HepG2 (cell line): ENCODE results near the gene POLG2. TPM values are rescaled to one million over a fixed set of nuclear protein-coding genes. Genes with fewer than 3 reads are reported as not detected.

Experiments used
- ATF1 ChIP-seq: IDR thresholded peaks from 2 replicates; pipeline ENCODE4 v1.6.1; 2016; ENCODE audit warnings: mild to moderate bottlenecking, control low read depth
- CHD2 ChIP-seq: IDR thresholded peaks from 2 replicates; pipeline ENCODE4 v1.6.1; 2011; ENCODE audit warnings: low read depth, low read length, improper control_type of control experiment
- CREBL2 ChIP-seq: sonication (generic); formaldehyde crosslinking; IDR thresholded peaks from 2 replicates; pipeline ENCODE4 v1.8.1; 2023; ENCODE audit warnings: missing genetic modification reagents, mild to moderate bottlenecking, borderline replicate concordance
- ELF1 ChIP-seq: sonication (generic); formaldehyde crosslinking; IDR thresholded peaks from 2 replicates; pipeline ENCODE4 v1.4.0; 2020; ENCODE audit warnings: missing genetic modification reagents
- FLYWCH1 ChIP-seq: sonication (generic); formaldehyde crosslinking; IDR thresholded peaks from 2 replicates; pipeline ENCODE4 v1.8.1; 2023; ENCODE audit warnings: mild to moderate bottlenecking, missing genetic modification reagents
- FOXK2 ChIP-seq: fragments of 450-650 bp; IDR thresholded peaks from 2 replicates; pipeline ENCODE4 v1.6.1; 2016
- GABPB1 ChIP-seq: IDR thresholded peaks from 2 replicates; pipeline ENCODE4 v1.6.1; 2016; ENCODE audit warnings: mild to moderate bottlenecking, missing genetic modification reagents, moderate library complexity, missing compliant biosample characterization
- HCFC1 ChIP-seq: fragments of 150-350 bp; IDR thresholded peaks from 2 replicates; pipeline ENCODE4 v1.6.1; 2014; ENCODE audit warnings: low read depth, low read length
- HOXA5 ChIP-seq: sonication (generic); formaldehyde crosslinking; IDR thresholded peaks from 2 replicates; pipeline ENCODE4 v1.4.0; 2020; ENCODE audit warnings: missing genetic modification reagents
- IKZF5 ChIP-seq: IDR thresholded peaks from 2 replicates; pipeline ENCODE4 v1.6.1; 2018; ENCODE audit warnings: missing genetic modification reagents, mild to moderate bottlenecking, missing compliant biosample characterization
- POLR2AphosphoS5 ChIP-seq: IDR thresholded peaks from 2 replicates; pipeline ENCODE4 v1.6.1; 2012; ENCODE audit warnings: low read depth, low read length
- SMYD3 ChIP-seq: sonication (generic); formaldehyde crosslinking; IDR thresholded peaks from 2 replicates; pipeline ENCODE4 v1.8.1; 2023; ENCODE audit warnings: mild to moderate bottlenecking, missing genetic modification reagents
- SOX13 ChIP-seq, 3 experiments: fragments of 450-650 bp in 1 of 3; sonication (generic) in 1 of 3; formaldehyde crosslinking in 1 of 3; IDR thresholded peaks in 2 of 3; conservative IDR thresholded peaks in 1 of 3; 2 replicates each; pipeline versions ENCODE4 v1.5.0 to v1.6.1; 2016 to 2020; ENCODE audit warnings: antibody characterized with exemption in 1 of 3, mild to moderate bottlenecking in 1 of 3, missing compliant biosample characterization in 1 of 3, missing genetic modification reagents in 1 of 3, moderate library complexity in 1 of 3
- TMF1 ChIP-seq: sonication (generic); formaldehyde crosslinking; IDR thresholded peaks from 2 replicates; pipeline ENCODE4 v1.8.1; 2022; ENCODE audit warnings: low read depth, missing genetic modification reagents
- ZNF142 ChIP-seq: sonication (generic); formaldehyde crosslinking; IDR thresholded peaks from 2 replicates; pipeline ENCODE4 v1.4.0; 2020; ENCODE audit warnings: missing genetic modification reagents
- ZNF484 ChIP-seq: sonication (generic); formaldehyde crosslinking; IDR thresholded peaks from 2 replicates; pipeline ENCODE4 v1.5.1; 2020; ENCODE audit warnings: mild to moderate bottlenecking, low read depth, missing genetic modification reagents, borderline replicate concordance
- ZNF552 ChIP-seq: sonication (generic); formaldehyde crosslinking; IDR thresholded peaks from 2 replicates; pipeline ENCODE4 v1.9.0; 2022; ENCODE audit warnings: missing genetic modification reagents, mild to moderate bottlenecking, borderline replicate concordance
- polyA plus RNA-seq, 8 experiments: library from polyadenylated mRNA; depleted of rRNA in 3 of 8; stranded (reverse) in 7 of 8; unstranded in 1 of 8; fragments of >200 nt; fragmentation: Illumina TruSeq in 4 of 8; extraction: Trizol in 4 of 8; gene quantifications; 2 replicates each; pipeline versions ENCODE4 v1.2.1 to v1.2.3, GENCODE V29; 2011 to 2016; ENCODE audit warnings: low read depth in 4 of 8, missing spikeins in 1 of 8, mixed read lengths in 1 of 8; ENCODE audit not compliant: insufficient read depth in 1 of 8
- total RNA-seq, 5 experiments: library from RNA; depleted of rRNA; stranded (reverse); fragments of >200 nt; fragmentation: Illumina TruSeq; extraction: Trizol; gene quantifications; 2 replicates each; pipeline ENCODE4 v1.2.3, GENCODE V29; 2016; ENCODE audit warnings: low read depth in 1 of 5
- TF ChIP-seq, protein P1 (sequence below): sonication (generic); formaldehyde crosslinking; IDR thresholded peaks from 2 replicates; pipeline ENCODE4 v1.4.0; 2020; ENCODE audit warnings: missing genetic modification reagents, borderline replicate concordance

Gene POLG2
- total and polyA plus RNA-seq, 2 of the 13 experiments (the other 11 are each of a cell fraction or from before 2014, with no cell fraction given) = 21.1 to 25.5 TPM

DNA sequence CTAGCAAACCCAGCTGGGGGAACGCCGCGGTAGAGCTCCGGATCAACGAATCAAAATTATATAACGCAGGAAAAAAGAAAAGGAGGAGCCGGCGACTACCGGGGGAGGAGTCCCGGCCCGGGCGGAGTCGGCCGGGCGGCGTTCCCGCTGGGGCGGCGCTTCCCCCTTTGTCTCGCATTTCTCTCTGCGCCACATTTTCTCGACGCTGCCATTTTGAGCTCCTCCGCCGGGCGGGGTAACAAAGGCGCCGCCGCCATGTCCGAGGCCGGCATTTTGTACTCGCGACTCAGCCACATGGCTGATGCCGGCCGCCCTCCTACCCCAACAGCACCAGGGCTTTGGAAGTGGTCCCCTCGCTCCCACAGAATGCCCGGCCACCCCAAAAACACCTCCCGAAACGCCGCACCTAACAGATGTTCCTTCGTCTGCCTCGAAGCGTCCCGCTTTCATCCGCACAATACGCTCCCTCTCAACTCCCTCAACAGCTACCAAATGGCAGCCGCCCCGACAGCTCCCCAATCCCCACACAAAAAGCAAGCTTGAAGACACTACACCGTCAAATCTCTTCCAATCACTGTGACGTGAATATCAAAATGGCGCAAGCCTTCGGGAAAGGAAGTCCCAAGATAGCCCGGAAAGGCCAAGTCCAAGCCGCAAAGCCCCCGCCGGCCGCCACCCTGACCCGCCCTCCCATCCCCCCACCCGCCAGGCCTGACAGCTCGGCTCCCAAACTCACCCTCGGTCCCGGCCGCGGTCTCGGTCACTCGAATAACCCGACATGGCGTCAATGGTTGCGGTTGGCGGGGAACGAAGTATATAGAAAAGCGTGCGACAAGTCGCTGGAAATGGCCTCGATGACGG lies 8.7 kb upstream of the POLG2 start (continued):
- no peak for TF ChIP-seq ZNF552 (CRISPR knock-in tag)
- peak; percentile 88 for TF ChIP-seq ZNF142 (CRISPR knock-in tag)
- TF ChIP-seq POLR2AphosphoS5 = peak; percentile 51; the same call in 1 of the 2 replicates
- no peak for TF ChIP-seq SOX13 (IDR thresholded peaks at IDR 0.05)
- peak in 1 of 2 experiments; percentile 45; a peak in 3 of 4 replicates for TF ChIP-seq SOX13 (CRISPR knock-in tag; conservative IDR thresholded peaks at IDR 0.05 in 1 of 2, IDR thresholded peaks at IDR 0.05 in 1 of 2)
- no peak for TF ChIP-seq ATF1
- TF ChIP-seq HCFC1 = 0 out of 2 replicates have a peak, but pooled peaks have one; percentile 26
- peak; percentile 17; the same call in 1 of the 2 replicates for TF ChIP-seq TMF1 (CRISPR knock-in tag)
- TF ChIP-seq, protein P1, sequence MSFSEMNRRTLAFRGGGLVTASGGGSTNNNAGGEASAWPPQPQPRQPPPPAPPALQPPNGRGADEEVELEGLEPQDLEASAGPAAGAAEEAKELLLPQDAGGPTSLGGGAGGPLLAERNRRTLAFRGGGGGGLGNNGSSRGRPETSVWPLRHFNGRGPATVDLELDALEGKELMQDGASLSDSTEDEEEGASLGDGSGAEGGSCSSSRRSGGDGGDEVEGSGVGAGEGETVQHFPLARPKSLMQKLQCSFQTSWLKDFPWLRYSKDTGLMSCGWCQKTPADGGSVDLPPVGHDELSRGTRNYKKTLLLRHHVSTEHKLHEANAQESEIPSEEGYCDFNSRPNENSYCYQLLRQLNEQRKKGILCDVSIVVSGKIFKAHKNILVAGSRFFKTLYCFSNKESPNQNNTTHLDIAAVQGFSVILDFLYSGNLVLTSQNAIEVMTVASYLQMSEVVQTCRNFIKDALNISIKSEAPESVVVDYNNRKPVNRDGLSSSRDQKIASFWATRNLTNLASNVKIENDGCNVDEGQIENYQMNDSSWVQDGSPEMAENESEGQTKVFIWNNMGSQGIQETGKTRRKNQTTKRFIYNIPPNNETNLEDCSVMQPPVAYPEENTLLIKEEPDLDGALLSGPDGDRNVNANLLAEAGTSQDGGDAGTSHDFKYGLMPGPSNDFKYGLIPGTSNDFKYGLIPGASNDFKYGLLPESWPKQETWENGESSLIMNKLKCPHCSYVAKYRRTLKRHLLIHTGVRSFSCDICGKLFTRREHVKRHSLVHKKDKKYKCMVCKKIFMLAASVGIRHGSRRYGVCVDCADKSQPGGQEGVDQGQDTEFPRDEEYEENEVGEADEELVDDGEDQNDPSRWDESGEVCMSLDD = 0 out of 2 replicates have a peak, but pooled peaks have one; percentile 51
- 0 out of 2 replicates have a peak, but pooled peaks have one; percentile 20 for TF ChIP-seq FOXK2
- TF ChIP-seq ELF1 = peak; percentile 33; the same call in 1 of the 2 replicates
- TF ChIP-seq HOXA5 (CRISPR knock-in tag) = peak; percentile 63; the same call in 1 of the 2 replicates
- TF ChIP-seq CHD2 = no peak; the same call in 1 of the 2 replicates
- TF ChIP-seq SMYD3 = 0 out of 2 replicates have a peak, but pooled peaks have one; percentile 35
- peak; percentile 100 for TF ChIP-seq CREBL2 (CRISPR knock-in tag)
- no peak for TF ChIP-seq ZNF484 (CRISPR knock-in tag)
- TF ChIP-seq IKZF5 (CRISPR knock-in tag) = peak; percentile 71; the same call in 1 of the 2 replicates
- TF ChIP-seq FLYWCH1 (CRISPR knock-in tag) = 0 out of 2 replicates have a peak, but pooled peaks have one; percentile 71
- peak; percentile 77 for TF ChIP-seq GABPB1 (CRISPR knock-in tag)
